GM19099 (cell line): ENCODE results near the gene SEMA4C.

ENCODE experiments used
- POLR2A ChIP-seq: IDR thresholded peaks from 3 replicates; pipeline ENCODE4 v1.6.1; 2011; ENCODE audit warnings: low read depth; ENCODE audit not compliant: insufficient read length; ENCODE audit errors: extremely low read depth

Gene SEMA4C

DNA sequence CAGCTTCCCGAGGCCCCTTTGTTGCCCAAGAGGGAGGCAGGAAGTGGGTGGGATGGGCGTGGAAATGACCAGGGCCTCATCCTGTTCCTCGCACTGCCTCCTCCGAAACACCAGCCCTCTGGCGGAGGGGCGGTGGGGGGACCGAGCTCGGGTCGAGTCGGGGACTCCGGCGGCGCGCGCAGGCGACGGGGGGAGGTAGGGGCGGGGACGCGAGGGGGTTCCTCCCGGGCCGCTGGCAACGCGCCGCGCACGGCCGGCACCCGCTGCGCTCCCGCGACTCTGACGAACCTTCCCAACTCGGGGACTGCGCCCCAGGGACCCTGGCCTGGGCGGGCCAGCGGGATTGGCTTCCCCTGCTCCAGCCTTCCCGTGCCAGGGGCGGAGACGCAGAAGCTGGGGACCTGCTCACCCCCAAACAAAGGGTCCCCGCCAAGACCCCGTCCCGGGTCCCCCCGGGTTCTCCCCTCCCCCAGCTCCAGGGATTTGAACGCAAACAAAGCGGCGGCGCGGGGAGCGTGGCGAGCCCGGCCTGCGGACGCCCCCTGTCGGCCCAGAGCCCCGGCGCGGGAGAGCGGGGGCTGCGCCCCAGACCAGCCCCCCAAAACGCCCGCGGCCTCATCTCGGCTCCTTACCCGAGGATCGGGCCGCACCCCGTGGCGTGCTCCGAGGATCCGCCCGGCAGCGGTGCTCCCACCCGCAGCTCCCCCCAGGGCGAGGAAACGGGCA is 1.2 kb downstream of the SEMA4C start:
- peak; percentile 34 for TF ChIP-seq POLR2A

DNA sequence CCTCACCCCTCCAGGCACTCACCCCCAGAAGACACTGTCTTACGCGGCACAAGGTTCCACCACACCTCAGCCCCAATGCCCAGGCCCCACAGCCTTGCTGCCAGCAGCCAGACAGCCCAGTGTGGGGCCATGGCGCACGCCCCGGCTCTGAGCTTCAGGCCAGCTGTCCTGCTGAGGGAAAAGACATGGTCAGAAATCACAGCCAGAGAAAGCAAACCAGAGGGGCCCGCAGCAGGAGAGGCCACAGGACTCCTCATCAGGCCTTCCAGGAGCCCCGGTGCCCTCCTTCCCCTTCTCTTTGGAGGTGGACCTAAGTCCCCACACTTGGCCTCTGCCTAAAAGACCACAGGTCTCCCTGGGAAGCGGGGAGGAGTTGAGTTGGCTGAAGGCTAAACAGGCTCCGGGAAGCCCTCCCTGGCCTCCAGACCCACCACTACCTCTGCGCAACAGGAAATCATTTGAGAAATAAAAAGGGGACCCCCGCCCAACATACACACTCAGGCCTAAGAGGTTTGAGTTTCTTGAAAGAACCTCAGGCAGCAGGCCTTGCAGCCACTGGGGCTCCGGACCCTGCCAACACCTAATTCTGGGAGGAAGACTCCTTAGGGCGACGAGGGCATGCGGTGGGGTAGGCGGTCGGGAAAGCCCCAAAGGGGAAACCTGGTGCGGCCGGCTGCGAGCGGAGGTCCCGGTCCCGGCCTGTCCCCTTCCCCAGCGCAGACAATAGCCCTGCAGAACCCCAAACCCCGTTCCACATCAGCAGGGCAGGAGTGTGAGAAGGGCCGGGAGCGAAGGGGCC is 1.9 kb downstream of the SEMA4C start:
- TF ChIP-seq POLR2A, result peak; percentile 83

DNA sequence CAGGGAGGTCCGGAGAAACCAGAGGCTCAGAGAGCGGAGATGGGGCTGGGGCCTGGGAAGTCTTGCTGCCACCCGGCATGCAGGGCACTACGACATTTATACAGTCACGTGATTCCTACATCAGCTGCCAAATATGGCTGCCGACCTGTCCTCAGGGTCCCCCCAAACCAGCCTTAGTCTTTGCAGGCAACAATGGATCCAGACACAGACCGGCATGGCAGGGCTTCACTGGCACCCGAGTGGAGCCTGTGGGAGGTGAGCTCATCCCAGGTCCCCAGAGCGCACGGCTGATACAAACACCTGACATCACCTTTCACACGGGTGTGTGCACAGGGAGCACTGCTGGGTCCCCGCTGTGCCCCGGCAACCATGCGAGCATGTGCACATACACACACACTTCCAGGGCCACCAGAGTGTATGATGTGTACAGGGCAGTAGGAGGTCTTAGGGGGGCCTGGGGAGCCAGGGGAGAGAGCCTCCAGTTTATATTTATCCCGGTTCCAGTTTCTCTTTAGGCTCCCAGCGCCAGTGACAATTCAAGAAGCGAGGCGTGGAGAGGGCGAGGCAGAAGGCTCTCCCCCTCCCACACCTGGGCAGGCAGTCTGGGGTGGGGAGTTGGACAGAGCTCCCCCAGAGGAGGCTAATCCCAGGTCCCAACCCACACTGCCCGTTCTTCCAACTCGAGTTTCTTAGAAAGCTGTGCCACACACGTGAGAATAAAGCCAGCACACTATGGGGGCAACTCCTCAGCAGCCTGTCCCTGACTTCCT is 2.7 kb downstream of the SEMA4C start:
- TF ChIP-seq POLR2A, result peak; percentile 23

DNA sequence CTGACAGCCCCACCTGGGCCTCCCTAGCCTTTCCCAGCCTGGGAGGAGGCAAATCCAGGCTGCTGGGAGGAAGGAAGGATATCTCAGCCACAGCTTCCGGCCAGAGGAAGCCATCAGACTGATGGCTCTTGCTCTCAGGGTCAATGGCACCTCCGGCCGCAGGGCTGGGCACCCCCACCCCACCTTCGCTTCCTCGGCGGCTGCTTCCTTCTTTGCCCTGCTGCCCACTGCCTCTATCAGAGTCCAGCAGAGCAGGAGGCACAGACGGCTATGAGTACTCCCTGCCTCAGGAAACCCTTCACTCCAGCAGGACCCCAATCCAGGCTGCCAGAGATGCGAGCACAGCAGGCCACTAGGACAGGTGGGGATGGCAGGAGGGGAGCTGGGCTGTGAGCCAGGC is 3.3 kb downstream of the SEMA4C start:
- TF ChIP-seq POLR2A, result no peak

DNA sequence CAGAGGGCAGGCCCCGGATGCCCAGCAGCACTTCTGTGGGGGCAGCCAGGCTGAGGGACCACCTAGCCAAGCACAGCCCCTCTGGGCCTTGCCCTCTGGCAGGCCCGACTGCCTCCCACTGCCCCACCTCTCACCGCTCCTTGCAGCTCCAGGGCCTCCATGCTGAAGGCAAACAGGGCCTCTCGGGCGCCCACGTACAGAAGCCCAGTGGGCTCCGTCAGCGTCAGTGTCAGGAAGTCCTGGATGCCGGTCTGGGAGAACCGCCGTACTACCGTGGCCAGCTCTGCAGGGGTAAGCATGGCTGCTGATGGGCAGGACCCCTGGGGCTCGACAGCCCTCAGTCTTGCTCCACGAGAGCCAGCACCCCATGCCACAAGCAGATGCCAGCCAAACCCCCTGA is 3.7 kb downstream of the SEMA4C start:
- TF ChIP-seq POLR2A, result no peak

DNA sequence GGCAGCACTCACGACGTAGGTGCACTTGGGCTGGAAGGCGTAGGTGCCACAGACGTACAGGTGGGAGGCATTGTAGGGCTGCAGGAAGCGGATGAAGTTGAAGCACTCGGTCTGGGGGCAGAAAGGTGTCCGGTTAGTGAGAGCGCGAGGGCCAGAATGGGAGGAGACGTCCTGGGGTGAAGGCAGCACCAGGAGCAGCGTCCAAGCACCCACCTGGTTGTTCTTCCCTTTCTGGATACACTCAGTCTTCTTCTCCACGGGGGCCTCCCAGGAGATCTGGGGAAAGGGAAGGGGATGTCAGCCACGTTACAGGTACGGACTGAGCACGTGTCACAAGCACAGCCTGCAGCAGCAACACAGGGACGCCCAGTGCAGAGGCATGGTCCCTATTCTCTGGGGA is 4.2 kb downstream of the SEMA4C start:
- no peak for TF ChIP-seq POLR2A

DNA sequence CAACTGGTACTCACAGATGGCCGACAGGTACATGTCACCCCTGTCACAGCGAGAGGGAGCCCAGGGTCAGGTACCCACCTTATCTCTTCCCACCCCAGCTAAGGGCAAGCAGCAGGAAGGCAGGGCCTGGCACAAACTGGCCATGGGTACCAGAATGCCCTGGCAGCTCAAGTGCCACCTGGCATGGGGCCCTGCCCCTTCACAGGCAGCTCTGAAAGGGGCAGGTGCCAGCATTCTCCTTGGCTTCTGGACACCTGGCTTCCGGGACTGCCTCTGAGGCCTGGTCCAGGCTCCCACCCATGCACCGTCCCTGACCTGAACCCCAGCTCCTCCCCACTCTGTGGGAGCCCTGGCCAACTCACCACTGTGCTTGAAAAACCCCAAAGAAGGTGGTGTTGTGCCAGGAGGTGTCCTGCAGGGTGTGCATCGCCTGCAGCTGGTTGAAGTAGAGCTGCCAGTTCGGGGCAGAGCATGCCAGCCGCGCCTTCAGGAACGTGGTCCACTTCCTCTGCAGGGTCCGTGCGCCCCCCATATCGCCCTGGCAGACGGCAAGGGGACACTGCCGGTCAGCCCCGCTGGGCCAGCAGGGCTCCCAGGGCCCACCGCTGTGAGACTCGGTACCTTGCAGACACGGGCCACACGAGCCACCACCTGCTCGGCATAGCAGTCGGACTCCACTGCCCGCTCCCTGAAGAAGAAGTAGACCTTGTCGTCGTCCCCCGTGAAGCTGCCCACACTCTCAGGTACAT is 5.4 kb downstream of the SEMA4C start:
- TF ChIP-seq POLR2A, result no peak

DNA sequence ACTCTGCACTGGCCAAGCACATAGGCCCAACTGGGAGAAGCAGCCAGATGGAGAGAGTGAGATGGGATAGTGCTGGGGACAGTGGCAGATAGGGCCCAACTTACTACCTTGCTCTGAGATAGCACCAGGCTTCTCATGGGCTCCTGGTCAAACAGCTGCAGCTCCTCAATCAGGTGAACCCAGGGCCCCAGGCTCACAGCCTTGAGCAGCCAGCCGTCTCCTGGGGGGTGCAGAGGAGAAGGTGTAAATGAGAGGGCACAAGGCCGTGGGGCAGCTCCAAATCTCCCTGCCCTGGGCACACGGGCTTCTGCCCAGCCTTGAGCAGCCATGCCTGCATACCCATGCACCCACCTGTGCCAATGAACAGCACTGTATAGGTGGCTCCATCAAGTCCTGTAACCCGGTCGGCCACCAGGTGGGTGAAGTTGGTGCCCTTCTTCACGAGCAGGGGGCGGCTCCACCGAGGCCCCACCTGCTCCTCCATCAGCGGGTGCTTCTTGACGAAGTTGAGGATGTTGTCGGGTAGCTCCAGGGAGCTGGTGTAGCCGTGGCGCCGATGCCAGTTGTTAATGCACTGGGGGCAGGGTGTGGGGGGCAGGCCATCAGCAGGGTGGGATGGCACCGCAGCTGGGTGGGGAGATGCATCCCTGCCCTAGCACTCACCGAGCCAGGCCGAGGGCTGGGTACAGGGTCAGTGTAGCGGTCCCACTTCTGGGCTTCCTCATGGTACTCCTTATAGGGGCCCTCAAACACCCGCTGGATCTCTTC is 6.1 kb downstream of the SEMA4C start:
- no peak for TF ChIP-seq POLR2A

DNA sequence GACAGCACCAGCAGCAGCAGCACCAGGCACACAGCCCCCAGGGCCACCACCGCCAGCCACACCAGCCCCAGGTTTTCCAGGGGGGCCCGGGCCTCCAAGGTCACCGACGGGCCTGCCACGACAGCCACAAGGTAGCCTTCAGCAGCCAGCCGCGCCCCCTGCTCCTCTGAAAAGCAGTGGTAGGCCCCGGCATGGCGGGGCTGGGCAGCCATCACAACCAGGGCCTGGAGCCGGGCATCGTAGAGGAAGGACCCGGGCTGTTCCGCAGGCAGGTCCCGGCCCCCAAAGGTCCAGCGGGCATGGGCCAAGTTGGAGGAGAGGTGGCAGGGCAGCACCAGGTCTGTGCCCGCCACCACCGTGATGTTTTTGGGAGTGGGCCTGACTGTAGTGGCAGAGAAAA is 8.8 kb downstream of the SEMA4C start:
- TF ChIP-seq POLR2A, result no peak

DNA sequence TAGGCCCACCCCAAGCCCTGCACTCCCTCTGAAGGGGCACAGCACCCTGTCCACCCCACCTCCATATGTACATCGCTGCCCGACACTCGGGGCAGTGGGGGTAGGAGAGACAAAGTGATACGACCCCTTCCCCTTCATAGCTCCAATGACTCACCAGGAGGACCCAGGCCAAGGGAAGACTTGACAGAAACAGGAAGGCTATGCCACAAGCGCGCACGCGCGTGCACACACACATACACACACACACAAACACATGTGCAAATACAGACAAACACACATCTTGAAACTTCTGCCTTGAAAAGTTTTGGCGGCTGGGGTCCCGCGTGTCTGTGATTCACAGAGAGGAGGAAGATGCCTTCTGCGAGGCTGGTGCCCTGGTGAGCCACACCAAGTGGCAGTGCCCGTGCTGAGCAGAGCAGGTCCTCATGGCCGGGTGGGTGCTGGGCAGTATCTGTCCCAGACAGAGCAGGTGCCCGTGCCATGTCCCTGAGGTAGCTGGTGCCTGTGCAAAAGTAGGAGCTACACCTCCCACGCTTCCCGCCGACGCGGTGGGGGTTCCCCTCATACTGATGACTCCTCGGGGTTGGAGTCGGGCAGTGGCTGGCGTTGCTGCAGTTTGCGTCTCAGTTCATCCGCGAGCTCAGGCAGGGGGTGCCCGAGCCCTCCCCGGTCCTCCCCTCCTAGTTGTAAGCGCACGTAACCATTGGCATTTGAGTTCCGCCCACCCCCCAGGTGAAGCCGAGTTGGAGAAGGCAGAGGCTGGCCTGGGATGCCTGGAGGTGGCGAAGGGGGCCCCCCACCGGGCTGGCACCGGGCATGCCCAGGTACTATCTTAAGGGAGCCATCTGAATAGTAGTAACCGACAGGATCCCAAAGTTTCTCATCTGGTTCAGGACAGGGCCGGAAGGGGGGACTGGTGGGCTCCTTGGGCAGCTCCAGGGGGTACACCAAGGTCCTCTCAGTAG is 9.5 kb downstream of the SEMA4C start:
- TF ChIP-seq POLR2A, result no peak

DNA sequence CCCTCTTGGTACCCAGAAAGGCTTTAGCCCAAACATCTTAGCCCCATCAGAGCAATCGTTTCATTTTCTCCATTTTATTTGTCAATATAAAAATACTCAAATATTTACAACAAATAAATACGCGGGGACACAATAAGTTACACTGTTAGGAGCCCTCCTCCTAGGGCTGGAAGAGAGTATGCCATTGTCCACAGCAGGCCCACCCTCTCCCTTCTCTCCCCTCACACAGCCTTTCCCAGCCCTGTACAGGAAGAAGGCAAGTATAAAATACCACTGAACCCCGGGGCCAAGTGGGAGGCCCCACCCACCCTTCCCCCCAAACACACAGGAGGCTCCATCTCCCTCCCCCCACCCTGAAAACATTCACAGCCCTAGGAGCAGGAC is 10.2 kb downstream of the SEMA4C start:
- TF ChIP-seq POLR2A, result no peak

DNA sequence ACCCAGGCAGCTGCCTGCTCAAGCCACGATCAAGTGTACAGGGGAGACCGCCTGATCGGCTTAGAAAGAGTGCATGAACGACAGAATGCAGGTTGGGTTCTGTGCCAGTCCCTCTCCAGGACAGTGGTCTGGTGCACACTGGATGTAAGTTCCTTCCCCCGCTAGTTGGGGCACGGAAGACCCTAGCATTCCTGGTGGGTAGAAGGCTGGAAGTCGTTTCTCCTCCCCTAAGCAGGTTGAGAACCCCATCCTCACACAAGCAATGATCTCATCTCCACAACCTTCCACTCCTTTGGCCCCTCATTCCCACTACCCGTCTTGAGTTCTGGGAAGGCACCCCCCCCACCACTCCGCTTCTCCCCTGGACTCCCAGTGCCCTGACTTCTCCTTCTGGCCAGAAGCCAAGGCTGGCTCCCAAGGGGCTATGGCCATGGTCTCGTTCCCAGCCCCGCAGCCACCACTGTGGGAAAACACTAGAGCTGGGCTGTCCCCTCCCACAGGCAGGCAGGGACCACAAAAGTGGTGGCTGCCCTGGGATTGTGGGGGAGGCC is 10.7 kb downstream of the SEMA4C start:
- TF ChIP-seq POLR2A, result peak; percentile 28
